Loucy (cell line): ENCODE measurements around the gene MGLL.

Experiments used
- H2AFZ ChIP-seq: fragments of 200-600 bp; sonication (generic); 2 replicates; pipeline ENCODE4 v1.6.0; 2016; ENCODE audit warnings: antibody characterized with exemption, mild to moderate bottlenecking, low read length, moderate library complexity
- H3F3A ChIP-seq: fragments of 200-600 bp; 2 replicates; pipeline ENCODE4 v1.6.0; 2016; ENCODE audit warnings: antibody characterized with exemption, low read depth, mild to moderate bottlenecking
- H3K27me3 ChIP-seq: fragments of 200-600 bp; sonication (generic); 2 replicates; pipeline ENCODE4 v1.6.1; 2014; ENCODE audit warnings: low read length, mild to moderate bottlenecking; ENCODE audit not compliant: insufficient read depth, poor library complexity, severe bottlenecking
- H3K36me3 ChIP-seq: fragments of 200-600 bp; sonication (generic); 2 replicates; pipeline ENCODE4 v1.6.1; 2016; ENCODE audit warnings: low read length; ENCODE audit not compliant: insufficient read depth
- H3K4me1 ChIP-seq: fragments of 200-600 bp; sonication (generic); 2 replicates; pipeline ENCODE4 v1.5.1; 2014; ENCODE audit warnings: low read length, mild to moderate bottlenecking; ENCODE audit not compliant: insufficient read depth, poor library complexity, severe bottlenecking
- H3K4me2 ChIP-seq: fragments of 200-600 bp; sonication (generic); 2 replicates; pipeline ENCODE4 v1.6.0; 2014; ENCODE audit warnings: antibody characterized with exemption, low read length, low read depth, mild to moderate bottlenecking; ENCODE audit not compliant: poor library complexity, severe bottlenecking
- H3K4me3 ChIP-seq: fragments of 200-600 bp; sonication (generic); 2 replicates; pipeline ENCODE4 v1.5.1; 2014; ENCODE audit warnings: low read length, mild to moderate bottlenecking, mixed read lengths; ENCODE audit not compliant: poor library complexity, severe bottlenecking
- H3K79me2 ChIP-seq: fragments of 200-600 bp; sonication (generic); 2 replicates; pipeline ENCODE4 v1.6.1; 2014; ENCODE audit warnings: low read length; ENCODE audit not compliant: insufficient read depth
- H3K9ac ChIP-seq: fragments of 200-600 bp; sonication (generic); 2 replicates; pipeline ENCODE4 v1.6.0; 2014; ENCODE audit warnings: mild to moderate bottlenecking, low read depth, low read length, moderate library complexity; ENCODE audit not compliant: poor library complexity, severe bottlenecking
- H3K9me2 ChIP-seq: fragments of 200-600 bp; sonication (generic); replicated peaks from 2 replicates; pipeline ENCODE4 v1.6.1; 2016; ENCODE audit warnings: low read depth, low read length, mixed read lengths
- H3K9me3 ChIP-seq: fragments of 200-600 bp; sonication (generic); 2 replicates; pipeline ENCODE4 v1.6.1; 2014; ENCODE audit warnings: mild to moderate bottlenecking, antibody characterized with exemption, low read length, low read depth; ENCODE audit not compliant: insufficient read depth
- H4K20me1 ChIP-seq: fragments of 200-600 bp; sonication (generic); 2 replicates; pipeline ENCODE4 v1.6.0; 2014; ENCODE audit warnings: antibody characterized with exemption, low read length, mild to moderate bottlenecking; ENCODE audit not compliant: insufficient read depth, poor library complexity, severe bottlenecking
- CTCF ChIP-seq: fragments of 200-600 bp; sonication (generic); conservative IDR thresholded peaks from 2 replicates; pipeline ENCODE4 v1.5.1; 2014; ENCODE audit warnings: mild to moderate bottlenecking, antibody characterized with exemption, low read length
- EZH2phosphoT487 ChIP-seq: fragments of 200-600 bp; IDR thresholded peaks from 2 replicates; pipeline ENCODE4 v1.6.1; 2018; ENCODE audit warnings: antibody characterized with exemption, mild to moderate bottlenecking, moderate library complexity, borderline replicate concordance

MGLL gene

GRCh38 chr3:127698286-127698685, 124.0 kb downstream of the MGLL start:
- H2AFZ ChIP-seq: no peak overlapping the region
- H3K4me1 ChIP-seq: peaks cover 23% of the 10 kb centered on the region
- no peaks in the 10 kb centered on the region for H3K9me3 ChIP-seq
- H3K79me2 ChIP-seq: peaks cover 17% of the 10 kb centered on the region; the same call in 1 of the 2 replicates
- no peak overlapping the region for H3K9ac ChIP-seq
- TF ChIP-seq EZH2phosphoT487 (no peak), CTCF (no peak)
- H3F3A ChIP-seq: no peaks in the 10 kb centered on the region
- no peak overlapping the region for H3K4me3 ChIP-seq
- H4K20me1 ChIP-seq: peaks cover 7% of the 10 kb centered on the region
- H3K9me2 ChIP-seq: no peaks in the 10 kb centered on the region
- H3K4me2 ChIP-seq: peak overlapping the region; percentile 26
- H3K36me3 ChIP-seq: peaks cover 46% of the 10 kb centered on the region; the same call in 1 of the 2 replicates
- H3K27me3 ChIP-seq: no peaks in the 10 kb centered on the region

GRCh38 chr3:127697551-127698240, 124.6 kb downstream of the MGLL start:
- H3K9me2 ChIP-seq: no peaks in the 10 kb centered on the region
- H3K4me3 ChIP-seq: no peak overlapping the region
- peaks cover 7% of the 10 kb centered on the region for H4K20me1 ChIP-seq
- H3K36me3 ChIP-seq: peaks cover 47% of the 10 kb centered on the region; the same call in 1 of the 2 replicates
- H3K79me2 ChIP-seq: peaks cover 12% of the 10 kb centered on the region; the same call in 1 of the 2 replicates
- no peak for TF ChIP-seq CTCF
- TF ChIP-seq EZH2phosphoT487: no peak
- H3K9ac ChIP-seq: no peak overlapping the region
- no peaks in the 10 kb centered on the region for H3K27me3 ChIP-seq
- H3K9me3 ChIP-seq: no peaks in the 10 kb centered on the region
- peak overlapping the region; percentile 26 for H3K4me2 ChIP-seq
- H3F3A ChIP-seq: no peaks in the 10 kb centered on the region
- no peak overlapping the region for H2AFZ ChIP-seq
- peaks cover 23% of the 10 kb centered on the region for H3K4me1 ChIP-seq

GRCh38 chr3:127694467-127695215, 127.7 kb downstream of the MGLL start:
- no peaks in the 10 kb centered on the region for H3K79me2 ChIP-seq
- TF ChIP-seq CTCF (peak; percentile 36), EZH2phosphoT487 (no peak)
- peaks cover 2% of the 10 kb centered on the region for H4K20me1 ChIP-seq
- no peaks in the 10 kb centered on the region for H3K27me3 ChIP-seq
- H3F3A ChIP-seq: no peaks in the 10 kb centered on the region
- no peak overlapping the region for H3K4me2 ChIP-seq
- no peaks in the 10 kb centered on the region for H3K9me3 ChIP-seq
- peaks cover 41% of the 10 kb centered on the region; the same call in 1 of the 2 replicates for H3K36me3 ChIP-seq
- H3K9me2 ChIP-seq: no peaks in the 10 kb centered on the region
- H3K4me3 ChIP-seq: no peak overlapping the region
- H3K4me1 ChIP-seq: peaks cover 23% of the 10 kb centered on the region
- H3K9ac ChIP-seq: no peak overlapping the region
- H2AFZ ChIP-seq: no peak overlapping the region
